ENCODE results near the gene ATRN.

ATRN gene

DNA sequence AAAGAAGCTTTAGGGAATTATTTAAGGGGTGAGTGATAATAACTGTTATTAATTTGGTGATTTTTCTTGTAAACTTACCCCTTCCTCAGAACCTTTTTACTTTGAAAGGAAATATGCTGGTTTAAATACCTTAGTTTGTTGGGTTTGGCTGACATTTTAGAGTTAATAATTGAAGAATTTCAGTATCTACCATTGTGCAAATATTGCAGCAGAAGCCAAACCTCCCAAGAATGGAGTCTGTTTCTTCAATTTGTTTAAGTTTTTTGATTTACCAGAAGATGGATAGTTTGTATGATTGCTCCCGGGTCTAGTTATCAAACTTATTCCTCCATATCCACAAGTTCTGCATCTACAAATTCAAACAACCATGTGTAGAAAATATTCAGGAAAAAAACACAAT is 77.1 kb downstream of the ATRN start:
- Histone ChIP-seq H3K4me1 (ENCODE audit: control insufficient read depth, insufficient read depth, low read length) (no peaks in the 10 kb centered on the region), H3K27ac (ENCODE audit: extremely low read depth, low read depth, low read length) (no peak overlapping the region), H3K9me3 (ENCODE audit: control insufficient read depth, insufficient read depth, low read depth, low read length) (no peaks in the 10 kb centered on the region), H3K4me3 (ENCODE audit: low read depth, low read length) (no peak overlapping the region), H3K36me3 (ENCODE audit: control insufficient read depth in 2 of 2, insufficient read depth in 1 of 2, low read length in 2 of 2) (peaks cover 4 to 8% of the 10 kb centered on the region in 2 experiments; a peak in 2 of 3 replicates)
- no peak for TF ChIP-seq ZNF701 (tag by site-specific recombination; IDR thresholded peaks at IDR 0.05)
- no peak for TF ChIP-seq ZNF311 (tag by site-specific recombination; IDR thresholded peaks at IDR 0.05; ENCODE audit: borderline replicate concordance)
- TF ChIP-seq ZNF341 (tag by site-specific recombination; IDR thresholded peaks at IDR 0.05; ENCODE audit: low read depth), result no peak
- TF ChIP-seq ZNF776 (tag by site-specific recombination; IDR thresholded peaks at IDR 0.05; ENCODE audit: borderline replicate concordance), result no peak
- no peak for TF ChIP-seq ZNF549 (tag by site-specific recombination; IDR thresholded peaks at IDR 0.05)
- TF ChIP-seq, protein P1, sequence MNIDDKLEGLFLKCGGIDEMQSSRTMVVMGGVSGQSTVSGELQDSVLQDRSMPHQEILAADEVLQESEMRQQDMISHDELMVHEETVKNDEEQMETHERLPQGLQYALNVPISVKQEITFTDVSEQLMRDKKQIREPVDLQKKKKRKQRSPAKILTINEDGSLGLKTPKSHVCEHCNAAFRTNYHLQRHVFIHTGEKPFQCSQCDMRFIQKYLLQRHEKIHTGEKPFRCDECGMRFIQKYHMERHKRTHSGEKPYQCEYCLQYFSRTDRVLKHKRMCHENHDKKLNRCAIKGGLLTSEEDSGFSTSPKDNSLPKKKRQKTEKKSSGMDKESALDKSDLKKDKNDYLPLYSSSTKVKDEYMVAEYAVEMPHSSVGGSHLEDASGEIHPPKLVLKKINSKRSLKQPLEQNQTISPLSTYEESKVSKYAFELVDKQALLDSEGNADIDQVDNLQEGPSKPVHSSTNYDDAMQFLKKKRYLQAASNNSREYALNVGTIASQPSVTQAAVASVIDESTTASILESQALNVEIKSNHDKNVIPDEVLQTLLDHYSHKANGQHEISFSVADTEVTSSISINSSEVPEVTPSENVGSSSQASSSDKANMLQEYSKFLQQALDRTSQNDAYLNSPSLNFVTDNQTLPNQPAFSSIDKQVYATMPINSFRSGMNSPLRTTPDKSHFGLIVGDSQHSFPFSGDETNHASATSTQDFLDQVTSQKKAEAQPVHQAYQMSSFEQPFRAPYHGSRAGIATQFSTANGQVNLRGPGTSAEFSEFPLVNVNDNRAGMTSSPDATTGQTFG (tag by site-specific recombination; IDR thresholded peaks at IDR 0.05; ENCODE audit: borderline replicate concordance), result no peak
- TF ChIP-seq REPIN1 (tag by site-specific recombination; IDR thresholded peaks at IDR 0.05; ENCODE audit: low read depth), result no peak
- no peak for TF ChIP-seq ZNF10 (tag by site-specific recombination; IDR thresholded peaks at IDR 0.05)
- TF ChIP-seq ZNF670 (tag by site-specific recombination; IDR thresholded peaks at IDR 0.05; ENCODE audit: low read depth), result no peak
- no peak for TF ChIP-seq KLF10 (tag by site-specific recombination; IDR thresholded peaks at IDR 0.05)
- TF ChIP-seq ZEB2 (tag by site-specific recombination; IDR thresholded peaks at IDR 0.05), result no peak
- CTCF ChIA-PET, result interaction anchor here (0.6 to 1.8 kb wide), 3 partner anchors 16 to 128 kb away, joined by 3 to 12 read pairs (median 3); no protein-coding TSS in a partner anchor
- POLR2A ChIA-PET, result interaction anchor here (0.6 kb wide), 1 partner anchor 97 kb away, joined by 7 read pairs; no protein-coding TSS in a partner anchor

- Histone ChIP-seq H3K27ac (ENCODE audit: extremely low read depth, low read depth, low read length) (no peak overlapping the region), H3K4me3 (ENCODE audit: low read depth, low read length) (no peak overlapping the region), H3K4me1 (ENCODE audit: control insufficient read depth, insufficient read depth, low read length) (no peaks in the 10 kb centered on the region), H3K9me3 (ENCODE audit: control insufficient read depth, insufficient read depth, low read depth, low read length) (no peaks in the 10 kb centered on the region), H3K36me3 (ENCODE audit: control insufficient read depth in 2 of 2, insufficient read depth in 1 of 2, low read length in 2 of 2) (peaks cover 4 to 10% of the 10 kb centered on the region in 2 experiments; a peak in 2 of 3 replicates)
- POLR2A ChIA-PET, result no interaction called here
- CTCF ChIA-PET, result interaction anchor here (0.5 to 3.9 kb wide), 3 partner anchors 12 to 1258 kb away, joined by 3 to 26 read pairs (median 3); no protein-coding TSS in a partner anchor
- TF ChIP-seq ZNF776 (tag by site-specific recombination; IDR thresholded peaks at IDR 0.05; ENCODE audit: borderline replicate concordance) (no peak), SP2 (tag by site-specific recombination; IDR thresholded peaks at IDR 0.05) (no peak), ZNF639 (tag by site-specific recombination; IDR thresholded peaks at IDR 0.05) (no peak), ZNF76 (tag by site-specific recombination; IDR thresholded peaks at IDR 0.05; ENCODE audit: borderline replicate concordance, low read depth) (no peak), ZNF423 (tag by site-specific recombination; IDR thresholded peaks at IDR 0.05) (no peak), ZNF341 (tag by site-specific recombination; IDR thresholded peaks at IDR 0.05; ENCODE audit: low read depth) (no peak), ZNF670 (tag by site-specific recombination; IDR thresholded peaks at IDR 0.05; ENCODE audit: low read depth) (no peak), ZNF501 (tag by site-specific recombination; IDR thresholded peaks at IDR 0.05) (no peak), ZNF133 (tag by site-specific recombination; IDR thresholded peaks at IDR 0.05) (no peak), KLF16 (tag by site-specific recombination; IDR thresholded peaks at IDR 0.05) (no peak), OSR2 (tag by site-specific recombination; IDR thresholded peaks at IDR 0.05) (no peak), HOXD13 (CRISPR knock-in tag; IDR thresholded peaks at IDR 0.05; ENCODE audit: borderline replicate concordance) (no peak)
- TF ChIP-seq, protein P2, sequence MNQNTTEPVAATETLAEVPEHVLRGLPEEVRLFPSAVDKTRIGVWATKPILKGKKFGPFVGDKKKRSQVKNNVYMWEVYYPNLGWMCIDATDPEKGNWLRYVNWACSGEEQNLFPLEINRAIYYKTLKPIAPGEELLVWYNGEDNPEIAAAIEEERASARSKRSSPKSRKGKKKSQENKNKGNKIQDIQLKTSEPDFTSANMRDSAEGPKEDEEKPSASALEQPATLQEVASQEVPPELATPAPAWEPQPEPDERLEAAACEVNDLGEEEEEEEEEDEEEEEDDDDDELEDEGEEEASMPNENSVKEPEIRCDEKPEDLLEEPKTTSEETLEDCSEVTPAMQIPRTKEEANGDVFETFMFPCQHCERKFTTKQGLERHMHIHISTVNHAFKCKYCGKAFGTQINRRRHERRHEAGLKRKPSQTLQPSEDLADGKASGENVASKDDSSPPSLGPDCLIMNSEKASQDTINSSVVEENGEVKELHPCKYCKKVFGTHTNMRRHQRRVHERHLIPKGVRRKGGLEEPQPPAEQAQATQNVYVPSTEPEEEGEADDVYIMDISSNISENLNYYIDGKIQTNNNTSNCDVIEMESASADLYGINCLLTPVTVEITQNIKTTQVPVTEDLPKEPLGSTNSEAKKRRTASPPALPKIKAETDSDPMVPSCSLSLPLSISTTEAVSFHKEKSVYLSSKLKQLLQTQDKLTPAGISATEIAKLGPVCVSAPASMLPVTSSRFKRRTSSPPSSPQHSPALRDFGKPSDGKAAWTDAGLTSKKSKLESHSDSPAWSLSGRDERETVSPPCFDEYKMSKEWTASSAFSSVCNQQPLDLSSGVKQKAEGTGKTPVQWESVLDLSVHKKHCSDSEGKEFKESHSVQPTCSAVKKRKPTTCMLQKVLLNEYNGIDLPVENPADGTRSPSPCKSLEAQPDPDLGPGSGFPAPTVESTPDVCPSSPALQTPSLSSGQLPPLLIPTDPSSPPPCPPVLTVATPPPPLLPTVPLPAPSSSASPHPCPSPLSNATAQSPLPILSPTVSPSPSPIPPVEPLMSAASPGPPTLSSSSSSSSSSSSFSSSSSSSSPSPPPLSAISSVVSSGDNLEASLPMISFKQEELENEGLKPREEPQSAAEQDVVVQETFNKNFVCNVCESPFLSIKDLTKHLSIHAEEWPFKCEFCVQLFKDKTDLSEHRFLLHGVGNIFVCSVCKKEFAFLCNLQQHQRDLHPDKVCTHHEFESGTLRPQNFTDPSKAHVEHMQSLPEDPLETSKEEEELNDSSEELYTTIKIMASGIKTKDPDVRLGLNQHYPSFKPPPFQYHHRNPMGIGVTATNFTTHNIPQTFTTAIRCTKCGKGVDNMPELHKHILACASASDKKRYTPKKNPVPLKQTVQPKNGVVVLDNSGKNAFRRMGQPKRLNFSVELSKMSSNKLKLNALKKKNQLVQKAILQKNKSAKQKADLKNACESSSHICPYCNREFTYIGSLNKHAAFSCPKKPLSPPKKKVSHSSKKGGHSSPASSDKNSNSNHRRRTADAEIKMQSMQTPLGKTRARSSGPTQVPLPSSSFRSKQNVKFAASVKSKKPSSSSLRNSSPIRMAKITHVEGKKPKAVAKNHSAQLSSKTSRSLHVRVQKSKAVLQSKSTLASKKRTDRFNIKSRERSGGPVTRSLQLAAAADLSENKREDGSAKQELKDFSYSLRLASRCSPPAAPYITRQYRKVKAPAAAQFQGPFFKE (tag by site-specific recombination; IDR thresholded peaks at IDR 0.05; ENCODE audit: borderline replicate concordance), result no peak
Observed at GRCh38 chr20:3550837-3551236, 80.0 kb downstream of the ATRN start.
